ENCODE results near the gene IRF5. TPM values are rescaled to one million over a fixed set of nuclear protein-coding genes. Genes with fewer than 3 reads are reported as not detected.

IRF5 gene
- polyA plus RNA-seq, 4 donors = 3.3 to 17.3 (median 6.2) TPM

DNA sequence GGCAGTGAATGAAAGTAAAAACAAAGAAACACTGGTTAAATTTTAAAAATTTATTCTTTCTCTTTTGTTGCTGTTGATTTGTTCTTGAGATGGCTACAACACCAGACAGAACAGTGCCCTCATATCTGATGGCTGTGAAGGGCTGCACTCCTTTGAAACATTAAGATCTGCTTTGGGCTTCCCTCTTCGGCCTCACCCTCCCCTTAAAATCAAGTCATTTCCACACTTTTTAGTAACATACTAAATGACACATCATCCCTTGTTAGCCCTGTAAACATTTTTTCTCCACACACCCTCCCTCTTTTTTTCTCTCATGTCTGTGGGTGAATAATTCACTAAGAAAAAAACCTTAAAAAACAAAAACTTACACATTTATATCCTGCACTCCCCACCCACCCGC is 16.4 kb downstream of the IRF5 start:
- no peak overlapping the region for H3K4me3 ChIP-seq (ENCODE audit: low read depth in 1 of 3, low read length in 3 of 3)
- H3K27ac ChIP-seq (ENCODE audit: low read depth in 1 of 3, low read length in 2 of 3) = no peak overlapping the region
- no peaks in the 10 kb centered on the region for H3K27me3 ChIP-seq (ENCODE audit: control insufficient read depth in 3 of 3, insufficient read depth in 3 of 3, low read length in 3 of 3)
- no peaks in the 10 kb centered on the region for H3K9me3 ChIP-seq (ENCODE audit: control insufficient read depth in 2 of 2, insufficient read depth in 1 of 2, low read depth in 1 of 2, low read length in 1 of 2)
- no peak for FAIRE-seq
- 82 to 92% (median 91%) methylated on average over 2 of the region's 2 CpGs for WGBS, 3 donors
- peaks cover 11 to 39% (median 14%) of the 10 kb centered on the region in 3 donors for H3K36me3 ChIP-seq (ENCODE audit: control insufficient read depth in 3 of 3, insufficient read depth in 2 of 3, low read depth in 1 of 3, low read length in 3 of 3)
- H3K4me1 ChIP-seq (ENCODE audit: control insufficient read depth in 3 of 3, insufficient read depth in 2 of 3, low read depth in 1 of 3, low read length in 2 of 3) = no peaks in the 10 kb centered on the region
- no peak for DNase-seq

DNA sequence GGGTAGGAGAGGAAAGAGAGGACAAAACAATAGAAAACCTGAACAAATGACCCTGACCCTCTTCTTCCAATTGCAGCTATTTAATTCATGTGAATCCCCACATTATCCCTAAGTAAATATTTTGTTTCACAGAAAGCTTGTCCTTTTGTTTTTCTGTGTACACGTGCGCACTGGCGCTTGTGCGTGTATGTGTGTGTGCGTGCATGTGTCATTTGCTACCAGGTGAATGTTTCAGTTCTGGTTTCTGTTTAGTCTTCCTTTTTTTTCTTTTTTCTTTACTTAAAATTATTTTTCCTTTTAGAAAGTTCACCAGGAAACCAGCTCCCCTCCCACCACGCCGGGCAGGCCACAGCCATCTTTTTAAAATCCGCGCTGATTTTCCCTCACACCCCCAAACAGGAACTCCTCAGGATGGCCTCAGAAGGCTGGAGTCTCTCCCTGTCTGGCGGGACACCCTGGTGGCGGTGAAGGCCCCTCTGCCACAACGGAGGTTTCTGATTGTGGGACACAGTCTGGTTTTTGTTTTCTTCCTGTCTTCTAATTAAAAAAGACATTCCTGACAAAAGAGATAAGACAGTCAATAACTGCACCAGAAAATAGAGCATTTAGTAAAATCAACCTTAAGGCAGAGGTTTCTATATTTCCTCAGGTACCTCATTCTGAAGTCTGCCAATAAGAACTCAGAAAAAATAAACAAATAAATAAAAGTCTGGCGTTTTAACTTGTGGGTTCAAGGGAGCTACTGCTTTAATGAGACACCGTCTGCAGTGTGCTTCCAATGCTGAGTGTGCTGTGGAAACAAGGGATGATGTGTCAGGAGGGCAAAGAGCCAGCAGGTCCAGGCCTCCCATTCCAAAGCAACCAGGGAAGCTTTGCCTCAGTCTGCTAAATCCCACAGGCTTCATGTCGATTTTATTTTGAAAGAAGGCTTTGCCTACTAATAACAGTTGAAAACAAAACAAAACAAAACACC is 17.4 kb downstream of the IRF5 start:
- FAIRE-seq = no peak
- Histone ChIP-seq H3K4me3 (ENCODE audit: low read depth in 1 of 3, low read length in 3 of 3) (no peak overlapping the region), H3K36me3 (ENCODE audit: control insufficient read depth in 3 of 3, insufficient read depth in 2 of 3, low read depth in 1 of 3, low read length in 3 of 3) (peaks cover 11 to 42% (median 14%) of the 10 kb centered on the region in 3 donors), H3K27ac (ENCODE audit: low read depth in 1 of 3, low read length in 2 of 3) (peak overlapping the region in 1 of 3 donors; percentile 52), H3K27me3 (ENCODE audit: control insufficient read depth in 3 of 3, insufficient read depth in 3 of 3, low read length in 3 of 3) (no peaks in the 10 kb centered on the region), H3K9me3 (ENCODE audit: control insufficient read depth in 2 of 2, insufficient read depth in 1 of 2, low read depth in 1 of 2, low read length in 1 of 2) (no peaks in the 10 kb centered on the region), H3K4me1 (ENCODE audit: control insufficient read depth in 3 of 3, insufficient read depth in 2 of 3, low read depth in 1 of 3, low read length in 2 of 3) (no peaks in the 10 kb centered on the region)
- 69 to 84% (median 79%) methylated on average over 15 of the region's 15 CpGs for WGBS, 3 donors
- DNase-seq = no peak

DNA sequence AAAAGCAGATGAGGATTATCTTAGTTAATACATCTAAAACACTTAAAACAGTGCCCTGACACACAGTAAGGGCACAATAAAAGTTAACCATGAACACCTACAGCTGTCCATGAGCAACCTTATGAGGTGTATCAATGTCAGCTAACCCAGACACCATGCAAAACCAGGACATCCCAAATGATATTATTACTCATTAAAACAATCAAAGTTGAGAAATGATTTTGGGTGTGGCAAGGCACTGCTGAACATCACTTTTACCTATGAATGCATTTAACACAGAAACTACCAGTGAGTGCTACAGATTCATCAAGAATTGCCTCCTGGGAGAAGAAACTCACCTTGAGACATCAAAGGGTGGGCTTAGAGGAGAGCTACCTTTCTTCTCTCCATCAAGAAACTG is 18.3 kb downstream of the IRF5 start:
- peaks cover 11 to 39% (median 14%) of the 10 kb centered on the region in 3 donors for H3K36me3 ChIP-seq (ENCODE audit: control insufficient read depth in 3 of 3, insufficient read depth in 2 of 3, low read depth in 1 of 3, low read length in 3 of 3)
- no peaks in the 10 kb centered on the region for H3K27me3 ChIP-seq (ENCODE audit: control insufficient read depth in 3 of 3, insufficient read depth in 3 of 3, low read length in 3 of 3)
- no peak overlapping the region for H3K4me3 ChIP-seq (ENCODE audit: low read depth in 1 of 3, low read length in 3 of 3)
- FAIRE-seq (no peak), DNase-seq (no peak)
- H3K9me3 ChIP-seq (ENCODE audit: control insufficient read depth in 2 of 2, insufficient read depth in 1 of 2, low read depth in 1 of 2, low read length in 1 of 2) = no peaks in the 10 kb centered on the region
- H3K27ac ChIP-seq (ENCODE audit: low read depth in 1 of 3, low read length in 2 of 3) = no peak overlapping the region
- H3K4me1 ChIP-seq (ENCODE audit: control insufficient read depth in 3 of 3, insufficient read depth in 2 of 3, low read depth in 1 of 3, low read length in 2 of 3) = no peaks in the 10 kb centered on the region

GRCh38 chr7:128959296-128959695 is 21.6 kb downstream of the IRF5 start:
- 90 to 94% (median 91%) methylated on average over 4 of the region's 4 CpGs for WGBS, 3 donors
- no peak overlapping the region for H3K4me3 ChIP-seq (ENCODE audit: low read depth in 1 of 3, low read length in 3 of 3)
- H3K4me1 ChIP-seq (ENCODE audit: control insufficient read depth in 3 of 3, insufficient read depth in 2 of 3, low read depth in 1 of 3, low read length in 2 of 3) = no peaks in the 10 kb centered on the region
- H3K27me3 ChIP-seq (ENCODE audit: control insufficient read depth in 3 of 3, insufficient read depth in 3 of 3, low read length in 3 of 3) = no peaks in the 10 kb centered on the region
- DNase-seq (no peak), FAIRE-seq (no peak)
- no peaks in the 10 kb centered on the region for H3K9me3 ChIP-seq (ENCODE audit: control insufficient read depth in 2 of 2, insufficient read depth in 1 of 2, low read depth in 1 of 2, low read length in 1 of 2)
- H3K27ac ChIP-seq (ENCODE audit: low read depth in 1 of 3, low read length in 2 of 3) = no peak overlapping the region
- peaks cover 15 to 30% (median 16%) of the 10 kb centered on the region in 3 donors for H3K36me3 ChIP-seq (ENCODE audit: control insufficient read depth in 3 of 3, insufficient read depth in 2 of 3, low read depth in 1 of 3, low read length in 3 of 3)

DNA sequence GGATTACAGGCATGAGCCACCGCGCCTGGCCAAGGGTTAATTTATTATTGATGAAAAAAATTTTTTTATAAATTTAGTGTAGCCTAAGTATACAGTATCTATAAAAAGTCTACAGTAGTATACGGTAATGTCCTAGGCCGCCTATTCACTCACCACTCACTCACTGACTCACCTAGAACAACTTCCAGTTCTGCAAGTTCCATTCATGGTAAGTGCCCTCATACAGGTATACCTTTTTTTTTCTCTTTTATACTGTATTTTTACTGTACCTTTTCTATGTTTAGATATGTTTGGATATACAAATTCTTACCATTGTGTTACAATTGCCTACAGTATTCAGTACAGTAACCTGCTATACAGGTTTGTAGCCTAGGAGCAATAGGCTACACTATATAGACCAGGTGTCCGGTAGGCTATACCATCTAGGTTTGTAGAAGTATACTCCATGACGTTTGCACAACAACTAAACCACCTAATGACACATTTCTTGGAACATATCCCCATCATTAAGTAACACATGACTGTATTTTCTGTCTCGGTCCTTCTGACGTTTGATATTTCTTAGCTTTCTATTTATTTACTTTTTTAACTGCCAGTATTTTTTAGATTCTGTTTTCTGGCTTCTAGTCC is 23.4 kb downstream of the IRF5 start:
- Histone ChIP-seq H3K27me3 (ENCODE audit: control insufficient read depth in 3 of 3, insufficient read depth in 3 of 3, low read length in 3 of 3) (no peaks in the 10 kb centered on the region), H3K4me1 (ENCODE audit: control insufficient read depth in 3 of 3, insufficient read depth in 2 of 3, low read depth in 1 of 3, low read length in 2 of 3) (no peaks in the 10 kb centered on the region), H3K4me3 (ENCODE audit: low read depth in 1 of 3, low read length in 3 of 3) (no peak overlapping the region), H3K36me3 (ENCODE audit: control insufficient read depth in 3 of 3, insufficient read depth in 2 of 3, low read depth in 1 of 3, low read length in 3 of 3) (peaks cover 15 to 22% (median 17%) of the 10 kb centered on the region in 3 donors), H3K9me3 (ENCODE audit: control insufficient read depth in 2 of 2, insufficient read depth in 1 of 2, low read depth in 1 of 2, low read length in 1 of 2) (no peaks in the 10 kb centered on the region), H3K27ac (ENCODE audit: low read depth in 1 of 3, low read length in 2 of 3) (no peak overlapping the region)
- 87 to 91% (median 91%) methylated on average over 8 of the region's 8 CpGs for WGBS, 3 donors
- FAIRE-seq (no peak), DNase-seq (no peak)

DNA sequence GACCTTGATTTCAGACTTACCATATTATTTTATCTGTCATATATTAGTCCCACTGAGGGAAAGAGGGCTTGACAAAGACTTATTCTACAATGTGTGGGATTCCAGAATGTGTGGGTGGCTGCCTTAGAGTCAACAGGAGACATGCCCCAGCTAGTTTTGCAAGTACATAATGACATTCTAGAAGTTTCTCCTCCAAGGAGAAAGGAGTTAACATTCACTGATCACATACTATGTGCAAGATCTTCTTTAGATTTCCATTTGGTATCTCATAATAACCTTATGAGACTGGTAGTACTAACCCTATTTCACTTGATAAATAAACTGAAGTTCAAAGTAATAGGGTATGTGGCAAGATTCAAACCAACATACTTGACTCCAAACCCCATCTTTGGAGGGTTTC is 25.2 kb downstream of the IRF5 start:
- Histone ChIP-seq H3K4me3 (ENCODE audit: low read depth in 1 of 3, low read length in 3 of 3) (no peak overlapping the region), H3K36me3 (ENCODE audit: control insufficient read depth in 3 of 3, insufficient read depth in 2 of 3, low read depth in 1 of 3, low read length in 3 of 3) (peaks cover 8 to 19% (median 19%) of the 10 kb centered on the region in 3 donors), H3K27ac (ENCODE audit: low read depth in 1 of 3, low read length in 2 of 3) (no peak overlapping the region), H3K27me3 (ENCODE audit: control insufficient read depth in 3 of 3, insufficient read depth in 3 of 3, low read length in 3 of 3) (no peaks in the 10 kb centered on the region), H3K4me1 (ENCODE audit: control insufficient read depth in 3 of 3, insufficient read depth in 2 of 3, low read depth in 1 of 3, low read length in 2 of 3) (no peaks in the 10 kb centered on the region), H3K9me3 (ENCODE audit: control insufficient read depth in 2 of 2, insufficient read depth in 1 of 2, low read depth in 1 of 2, low read length in 1 of 2) (no peaks in the 10 kb centered on the region)
- DNase-seq (no peak), FAIRE-seq (no peak)

- no peaks in the 10 kb centered on the region for H3K27me3 ChIP-seq (ENCODE audit: control insufficient read depth in 3 of 3, insufficient read depth in 3 of 3, low read length in 3 of 3)
- no peak overlapping the region for H3K27ac ChIP-seq (ENCODE audit: low read depth in 1 of 3, low read length in 2 of 3)
- H3K9me3 ChIP-seq (ENCODE audit: control insufficient read depth in 2 of 2, insufficient read depth in 1 of 2, low read depth in 1 of 2, low read length in 1 of 2) = no peaks in the 10 kb centered on the region
- H3K4me3 ChIP-seq (ENCODE audit: low read depth in 1 of 3, low read length in 3 of 3) = no peak overlapping the region
- H3K4me1 ChIP-seq (ENCODE audit: control insufficient read depth in 3 of 3, insufficient read depth in 2 of 3, low read depth in 1 of 3, low read length in 2 of 3) = no peaks in the 10 kb centered on the region
- peaks cover 8 to 19% (median 17%) of the 10 kb centered on the region in 3 donors for H3K36me3 ChIP-seq (ENCODE audit: control insufficient read depth in 3 of 3, insufficient read depth in 2 of 3, low read depth in 1 of 3, low read length in 3 of 3)
- WGBS, 3 donors = 73 to 86% (median 76%) methylated on average over 1 of the region's 1 CpG
- no peak for FAIRE-seq
- no peak for DNase-seq
Measured at GRCh38 chr7:128963327-128963757, 25.6 kb downstream of the IRF5 start.

GRCh38 chr7:128968624-128969023 is 30.9 kb downstream of the IRF5 start:
- Histone ChIP-seq H3K27me3 (ENCODE audit: control insufficient read depth in 3 of 3, insufficient read depth in 3 of 3, low read length in 3 of 3) (no peaks in the 10 kb centered on the region), H3K4me3 (ENCODE audit: low read depth in 1 of 3, low read length in 3 of 3) (no peak overlapping the region), H3K27ac (ENCODE audit: low read depth in 1 of 3, low read length in 2 of 3) (no peak overlapping the region), H3K4me1 (ENCODE audit: control insufficient read depth in 3 of 3, insufficient read depth in 2 of 3, low read depth in 1 of 3, low read length in 2 of 3) (no peaks in the 10 kb centered on the region), H3K9me3 (ENCODE audit: control insufficient read depth in 2 of 2, insufficient read depth in 1 of 2, low read depth in 1 of 2, low read length in 1 of 2) (no peaks in the 10 kb centered on the region), H3K36me3 (ENCODE audit: control insufficient read depth in 3 of 3, insufficient read depth in 2 of 3, low read depth in 1 of 3, low read length in 3 of 3) (peaks cover 14 to 31% (median 29%) of the 10 kb centered on the region in 3 donors)
- no peak for FAIRE-seq
- 87 to 100% (median 96%) methylated on average over 1 of the region's 1 CpG for WGBS, 3 donors
- DNase-seq = no peak
